T-helper 2 cell (primary cell): ENCODE results near the gene KRR1.
"Not testable (repeated sequence)": the region's sequence is repeated elsewhere in the genome, so short reads cannot be mapped to it uniquely, and the experiment has no call there.

ENCODE experiments used
- DNase-seq, 5 experiments: peaks; one replicate each; pipeline versions ENCODE4 v3.0.0 to v3.0.0-alpha.2; 2012 to 2022

KRR1 gene

GRCh38 chr12:75522124-75522523 is 10.7 kb upstream of the KRR1 start:
- DNase-seq = not testable (repeated sequence)

GRCh38 chr12:75521224-75521623 is 9.8 kb upstream of the KRR1 start:
- not testable (repeated sequence) for DNase-seq

GRCh38 chr12:75509621-75510020 is 1.8 kb downstream of the KRR1 start:
- DNase-seq = no peak

- DNase-seq = no peak
Measured at GRCh38 chr12:75508159-75508558, 3.2 kb downstream of the KRR1 start.

GRCh38 chr12:75507086-75507485 is 4.3 kb downstream of the KRR1 start:
- DNase-seq = no peak

GRCh38 chr12:75505706-75506312 is 5.6 kb downstream of the KRR1 start:
- DNase-seq = peak in 1 of 5 experiments; percentile 42

GRCh38 chr12:75503866-75504265 is 7.5 kb downstream of the KRR1 start:
- DNase-seq = no peak

GRCh38 chr12:75503459-75503858 is 8.0 kb downstream of the KRR1 start:
- no peak for DNase-seq

GRCh38 chr12:75491169-75491568 is 20.2 kb downstream of the KRR1 start:
- DNase-seq = no peak

GRCh38 chr12:75489613-75490210 is 21.7 kb downstream of the KRR1 start:
- peak in 1 of 5 experiments; percentile 46 for DNase-seq

GRCh38 chr12:75489187-75489586 is 22.2 kb downstream of the KRR1 start:
- no peak for DNase-seq

GRCh38 chr12:75488553-75488952 is 22.9 kb downstream of the KRR1 start:
- peak in 1 of 5 experiments; percentile 16 for DNase-seq

- DNase-seq = no peak
Measured at GRCh38 chr12:75487308-75487707, 24.1 kb downstream of the KRR1 start.

GRCh38 chr12:75484450-75484849 is 27.0 kb downstream of the KRR1 start:
- DNase-seq = not testable (repeated sequence)

- DNase-seq = no peak
Measured at GRCh38 chr12:75483431-75483830, 28.0 kb downstream of the KRR1 start.

- DNase-seq = peak in 2 of 5 experiments; percentile 46 to 47
Measured at GRCh38 chr12:75482646-75483045, 28.8 kb downstream of the KRR1 start.

- DNase-seq = peak in 1 of 5 experiments; percentile 11
Measured at GRCh38 chr12:75481774-75482173, 29.6 kb downstream of the KRR1 start.

- no peak for DNase-seq
Measured at GRCh38 chr12:75481013-75481705, 30.2 kb downstream of the KRR1 start.

- peak in 4 of 5 experiments; percentile 52 to 92 (median 66) for DNase-seq
Measured at GRCh38 chr12:75480469-75480949, 30.9 kb downstream of the KRR1 start, which contains the start of gene GLIPR1. Gene GLIPR1, plus strand, starts transcription at chr12:75480755. Its CDS starts 126 bp downstream, at chr12:75480881.

- DNase-seq = peak in 2 of 5 experiments; percentile 57 to 77
Measured at GRCh38 chr12:75479963-75480461, 31.4 kb downstream of the KRR1 start.

GRCh38 chr12:75478116-75478794 is 33.2 kb downstream of the KRR1 start:
- DNase-seq = peak in 3 of 5 experiments; percentile 17 to 84 (median 66)

GRCh38 chr12:75477137-75477536 is 34.3 kb downstream of the KRR1 start:
- no peak for DNase-seq

GRCh38 chr12:75476071-75476470 is 35.3 kb downstream of the KRR1 start:
- peak in 1 of 5 experiments; percentile 23 for DNase-seq
